Transverse colon (tissue), 4 donors: Measurements from ENCODE around the gene CBL. TPM values are rescaled to one million over a fixed set of nuclear protein-coding genes. Genes with fewer than 3 reads are reported as not detected.

ENCODE experiments used
- DNase-seq: peaks from one replicate; pipeline ENCODE4 v3.0.0-alpha.2; 2019
- H3K27ac ChIP-seq, 4 donors: fragments of 200-600 bp; sonication (generic); 2 replicates each; pipeline ENCODE4 v1.5.1; 2016 to 2018; ENCODE audit warnings: inconsistent platforms in 4 of 4
- H3K27me3 ChIP-seq: fragments of 200-600 bp; sonication (generic); 2 replicates; pipeline ENCODE4 v1.5.1; 2017; ENCODE audit warnings: inconsistent platforms
- H3K36me3 ChIP-seq, 4 donors: fragments of 200-600 bp; sonication (generic); 2 replicates each; pipeline ENCODE4 v1.5.1; 2017 to 2019; ENCODE audit warnings: inconsistent platforms in 4 of 4
- H3K4me1 ChIP-seq, 4 donors: fragments of 200-600 bp; sonication (generic); 2 replicates each; pipeline ENCODE4 v1.5.1; 2017 to 2020; ENCODE audit warnings: inconsistent platforms in 4 of 4
- H3K4me3 ChIP-seq, 4 donors: fragments of 200-600 bp; sonication (generic); 1 replicate in 1 of 4; 2 replicates in 3 of 4; pipeline versions ENCODE4 v1.5.1 to v1.6.1; 2017 to 2019; ENCODE audit warnings: inconsistent platforms in 4 of 4
- H3K9me3 ChIP-seq, 2 donors: fragments of 200-600 bp; sonication (generic); 2 replicates each; pipeline ENCODE4 v1.5.1; 2017 to 2019; ENCODE audit warnings: inconsistent platforms in 2 of 2
- CTCF ChIP-seq, 5 experiments: fragments of 200-600 bp in 3 of 5; fragments of 450-650 bp in 2 of 5; sonication (generic) in 3 of 5; IDR thresholded peaks; 1 replicate in 2 of 5; 2 replicates in 3 of 5; pipeline ENCODE4 v1.5.1; 2016 to 2017; ENCODE audit warnings: antibody characterized with exemption in 5 of 5, inconsistent platforms in 3 of 5, mild to moderate bottlenecking in 2 of 5, moderate library complexity in 1 of 5
- EP300 ChIP-seq: sonication (generic); formaldehyde crosslinking; IDR thresholded peaks from one replicate; pipeline ENCODE4 v1.6.1; 2017; ENCODE audit warnings: antibody characterized with exemption, low read depth
- POLR2A ChIP-seq: fragments of 450-650 bp; IDR thresholded peaks from one replicate; pipeline ENCODE4 v1.6.1; 2016; ENCODE audit warnings: antibody characterized with exemption, mild to moderate bottlenecking, moderate library complexity
- POLR2AphosphoS5 ChIP-seq, 3 donors: sonication (generic); formaldehyde crosslinking; IDR thresholded peaks; one replicate each; pipeline ENCODE4 v1.6.1; 2016; ENCODE audit warnings: antibody characterized with exemption in 3 of 3
- WGBS, 2 donors: methylation state at CpG; one replicate each; pipeline ENCODE4 v1.1.5; 2018; ENCODE audit warnings: low coverage in 1 of 2; 5-methylcytosine and 5-hydroxymethylcytosine counted together
- in situ Hi-C, 4 donors: fragments of 200-750 bp; cut with MboI; loops; one replicate each; pipeline versions ENCODE4 v1.15.0 to v1.15.1; 2017; ENCODE audit warnings: low sequenced_read_pairs in 3 of 4, low pct_ligation_motif_present in 1 of 4, low pct_unique_long_range_greater_than_20kb in 1 of 4
- intact Hi-C: fragments of 100-400 bp; cut with DNase I; formaldehyde crosslinking; loops from one replicate; pipeline ENCODE4 v1.15.1; 2023; ENCODE audit warnings: low total_unique reads
- total RNA-seq, 4 donors: library from RNA; depleted of rRNA; stranded (reverse); fragments of >200 nt; gene quantifications; one replicate each; pipeline ENCODE4 v1.1.0, GENCODE V29; 2016

The CBL gene
- total RNA-seq, 4 donors from 2014 or later: 6.8 to 18.7 (median 12.4) TPM

GRCh38 chr11:119329320-119329719 is 123.2 kb downstream of the CBL start:
- in situ Hi-C loops: no loop called here
- Histone ChIP-seq H3K36me3 (no peaks in the 10 kb centered on the region), H3K27me3 (no peaks in the 10 kb centered on the region), H3K4me1 (peaks cover 0 to 6% (median 1%) of the 10 kb centered on the region in 4 donors), H3K27ac (no peak overlapping the region), H3K9me3 (no peaks in the 10 kb centered on the region), H3K4me3 (no peak overlapping the region)
- intact Hi-C loops: no loop called here
- 51 to 61% methylated on average over 2 of the region's 2 CpGs for WGBS, 2 donors
- no peak for TF ChIP-seq POLR2AphosphoS5 (IDR thresholded peaks at IDR 0.05)
- no peak for TF ChIP-seq POLR2A
- TF ChIP-seq CTCF (IDR thresholded peaks at IDR 0.05): no peak
- TF ChIP-seq EP300: no peak
- DNase-seq: no peak

GRCh38 chr11:119330237-119330636 is 124.1 kb downstream of the CBL start:
- Histone ChIP-seq H3K27me3 (no peaks in the 10 kb centered on the region), H3K27ac (no peak overlapping the region), H3K4me3 (no peak overlapping the region), H3K4me1 (peaks cover 3 to 11% (median 7%) of the 10 kb centered on the region in 4 donors), H3K36me3 (no peaks in the 10 kb centered on the region), H3K9me3 (no peaks in the 10 kb centered on the region)
- TF ChIP-seq POLR2A (no peak), CTCF (IDR thresholded peaks at IDR 0.05) (no peak), POLR2AphosphoS5 (IDR thresholded peaks at IDR 0.05) (no peak), EP300 (no peak)
- WGBS, 2 donors: 33 to 39% methylated on average over 1 of the region's 1 CpG
- in situ Hi-C loops (no loop called here), intact Hi-C loops (no loop called here)
- DNase-seq: no peak

GRCh38 chr11:119332111-119332765 is 126.1 kb downstream of the CBL start:
- WGBS, 2 donors: 83 to 91% methylated on average over 3 to 4 of the region's 4 CpGs
- peaks cover 6 to 24% (median 13%) of the 10 kb centered on the region in 4 donors for H3K4me1 ChIP-seq
- in situ Hi-C loops: no loop called here
- TF ChIP-seq CTCF (IDR thresholded peaks at IDR 0.05) (no peak), POLR2A (no peak), EP300 (no peak), POLR2AphosphoS5 (IDR thresholded peaks at IDR 0.05) (no peak)
- H3K27me3 ChIP-seq: no peaks in the 10 kb centered on the region
- no peaks in the 10 kb centered on the region for H3K9me3 ChIP-seq
- no peaks in the 10 kb centered on the region for H3K36me3 ChIP-seq
- H3K27ac ChIP-seq: no peak overlapping the region
- no peak overlapping the region for H3K4me3 ChIP-seq
- DNase-seq: no peak
- intact Hi-C loops: no loop called here

- TF ChIP-seq CTCF (IDR thresholded peaks at IDR 0.05): no peak
- peak; percentile 72 to 88 (median 81) for TF ChIP-seq POLR2AphosphoS5 (IDR thresholded peaks at IDR 0.05)
- TF ChIP-seq POLR2A: peak; percentile 72
- TF ChIP-seq EP300: no peak
- peaks cover 2% of the 10 kb centered on the region for H3K27me3 ChIP-seq
- peak within 1 kb of the TSS; percentile 87 to 92 (median 89) for H3K27ac ChIP-seq
- intact Hi-C loops: no loop called here
- no peaks in the 10 kb centered on the region for H3K9me3 ChIP-seq
- WGBS, 2 donors: 0% methylated on average over 5 to 53 of the region's 54 CpGs
- in situ Hi-C loops: no loop called here
- H3K4me3 ChIP-seq: peak within 1 kb of the TSS; percentile 76 to 98 (median 94)
- H3K4me1 ChIP-seq: peaks cover 10 to 46% (median 30%) of the 10 kb centered on the region in 4 donors
- no peaks in the 10 kb centered on the region for H3K36me3 ChIP-seq
- DNase-seq: peak; percentile 97
Observed at GRCh38 chr11:119334174-119334930, 128.2 kb downstream of the CBL start, which contains the start of gene RNF26. RNF26 (plus strand) TSS chr11:119334527; CDS start chr11:119335123, 596 bp downstream.
